ENCODE data around the gene MAGI2. TPM values are rescaled to one million over a fixed set of nuclear protein-coding genes. Genes with fewer than 3 reads are reported as not detected.

MAGI2 gene
- polyA plus RNA-seq, 3 donors = 0.03 to 0.11 TPM; not detected in 1

DNA sequence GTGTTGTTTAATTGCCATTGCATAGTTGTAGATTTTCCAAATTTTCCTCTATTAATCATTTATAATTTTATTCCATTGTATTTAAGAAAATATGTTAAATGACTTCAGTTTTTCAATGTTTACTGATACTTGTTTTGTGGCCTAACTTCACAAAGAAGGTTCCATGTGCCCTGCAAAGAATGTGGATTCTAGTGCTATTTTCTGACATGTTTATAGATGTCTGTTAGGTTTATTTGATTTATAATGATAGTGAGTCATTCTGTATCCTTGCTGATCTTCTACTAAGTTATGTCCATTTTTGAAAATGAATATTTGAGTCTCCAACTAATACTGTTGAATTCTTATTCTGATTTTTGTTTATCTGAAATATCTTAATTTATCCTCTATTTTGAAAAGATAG, 369.0 kb downstream of the MAGI2 start:
- Histone ChIP-seq H3K4me1 (ENCODE audit: control insufficient read depth in 1 of 2, insufficient read depth in 2 of 2, low read length in 2 of 2) (no peaks in the 10 kb centered on the region), H3K9me3 (replicated peaks in 1 of 2; ENCODE audit: control insufficient read depth in 1 of 2, insufficient read depth in 1 of 2, low read length in 2 of 2) (peaks cover 0 to 12% of the 10 kb centered on the region in 2 donors), H2AFZ (ENCODE audit: insufficient read depth, low read depth, low read length, poor library complexity, severe bottlenecking) (no peak overlapping the region), H3K79me2 (ENCODE audit: insufficient read depth, low read length) (no peaks in the 10 kb centered on the region), H3K4me2 (replicated peaks; ENCODE audit: extremely low read depth, low read length, poor library complexity, severe bottlenecking) (no peak overlapping the region), H3K4me3 (replicated peaks in 1 of 3; ENCODE audit: low read depth in 2 of 3, low read length in 3 of 3) (no peak overlapping the region), H3K9ac (ENCODE audit: insufficient read depth, low read length, poor library complexity, severe bottlenecking) (no peak overlapping the region), H4K20me1 (ENCODE audit: insufficient read depth, low read length) (no peaks in the 10 kb centered on the region), H3K27ac (ENCODE audit: low read depth in 1 of 2, low read length in 2 of 2) (no peak overlapping the region), H3K36me3 (replicated peaks in 1 of 2; ENCODE audit: control insufficient read depth in 1 of 2, insufficient read depth in 2 of 2, low read length in 2 of 2) (no peaks in the 10 kb centered on the region), H3K27me3 (ENCODE audit: control insufficient read depth in 2 of 2, insufficient read depth in 2 of 2, low read length in 2 of 2) (peaks cover 0 to under 1% of the 10 kb centered on the region in 2 donors)
- Mint-ChIP-seq H3K4me1 (no peaks in the 10 kb centered on the region), H3K36me3 (no peaks in the 10 kb centered on the region), H3K27ac (no peak overlapping the region), H3K27me3 (ENCODE audit: low read depth in 3 of 3) (peaks cover 1 to 18% (median 5%) of the 10 kb centered on the region in 3 donors), H3K4me3 (no peak overlapping the region), H3K9me3 (peaks cover 0 to 17% (median 10%) of the 10 kb centered on the region in 7 donors)
- TF ChIP-seq, protein P1, sequence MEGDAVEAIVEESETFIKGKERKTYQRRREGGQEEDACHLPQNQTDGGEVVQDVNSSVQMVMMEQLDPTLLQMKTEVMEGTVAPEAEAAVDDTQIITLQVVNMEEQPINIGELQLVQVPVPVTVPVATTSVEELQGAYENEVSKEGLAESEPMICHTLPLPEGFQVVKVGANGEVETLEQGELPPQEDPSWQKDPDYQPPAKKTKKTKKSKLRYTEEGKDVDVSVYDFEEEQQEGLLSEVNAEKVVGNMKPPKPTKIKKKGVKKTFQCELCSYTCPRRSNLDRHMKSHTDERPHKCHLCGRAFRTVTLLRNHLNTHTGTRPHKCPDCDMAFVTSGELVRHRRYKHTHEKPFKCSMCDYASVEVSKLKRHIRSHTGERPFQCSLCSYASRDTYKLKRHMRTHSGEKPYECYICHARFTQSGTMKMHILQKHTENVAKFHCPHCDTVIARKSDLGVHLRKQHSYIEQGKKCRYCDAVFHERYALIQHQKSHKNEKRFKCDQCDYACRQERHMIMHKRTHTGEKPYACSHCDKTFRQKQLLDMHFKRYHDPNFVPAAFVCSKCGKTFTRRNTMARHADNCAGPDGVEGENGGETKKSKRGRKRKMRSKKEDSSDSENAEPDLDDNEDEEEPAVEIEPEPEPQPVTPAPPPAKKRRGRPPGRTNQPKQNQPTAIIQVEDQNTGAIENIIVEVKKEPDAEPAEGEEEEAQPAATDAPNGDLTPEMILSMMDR (IDR thresholded peaks at IDR 0.05) = no peak
- no peak for DNase-seq
- intact Hi-C loops (cut with micrococcal nuclease) = no loop called here

DNA sequence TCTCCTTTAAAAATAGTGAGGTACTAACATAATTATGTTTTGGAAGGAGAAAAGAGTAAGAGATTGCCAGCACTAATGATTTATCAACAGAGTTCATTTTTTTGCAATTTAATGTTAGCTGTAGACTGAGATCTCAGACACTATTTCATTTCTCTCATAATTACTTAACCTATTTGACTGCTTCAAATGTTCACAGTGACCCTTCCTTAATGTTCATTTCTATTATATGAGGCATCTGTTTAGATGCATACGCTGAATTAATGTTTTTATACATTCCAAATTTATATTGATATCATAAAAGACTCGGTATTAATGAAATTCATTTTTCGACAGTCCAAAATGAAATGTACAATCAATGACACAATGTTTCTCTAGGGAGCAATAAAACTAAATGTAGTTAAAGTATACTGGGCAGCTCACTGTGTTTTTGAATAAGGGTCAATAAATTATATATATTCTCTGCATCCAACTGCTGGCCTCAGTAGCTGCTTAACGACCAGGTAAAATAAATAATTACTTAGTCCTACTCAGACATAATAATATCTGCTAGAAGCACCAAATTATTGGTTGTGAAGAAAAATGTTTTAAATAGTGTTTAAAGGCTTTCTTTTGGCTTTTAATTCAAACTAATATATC, 373.4 kb downstream of the MAGI2 start:
- intact Hi-C loops (cut with micrococcal nuclease) = no loop called here
- no peaks in the 10 kb centered on the region for H4K20me1 ChIP-seq (ENCODE audit: insufficient read depth, low read length)
- H3K4me3 ChIP-seq (replicated peaks in 1 of 3; ENCODE audit: low read depth in 2 of 3, low read length in 3 of 3) = no peak overlapping the region
- no peaks in the 10 kb centered on the region for H3K79me2 ChIP-seq (ENCODE audit: insufficient read depth, low read length)
- Mint-ChIP-seq H3K9me3 (peaks cover 0 to 8% (median 2%) of the 10 kb centered on the region in 7 donors), H3K27ac (no peak overlapping the region), H3K4me1 (no peaks in the 10 kb centered on the region), H3K27me3 (ENCODE audit: low read depth in 3 of 3) (peaks cover 0 to 5% (median 2%) of the 10 kb centered on the region in 3 donors), H3K4me3 (no peak overlapping the region), H3K36me3 (no peaks in the 10 kb centered on the region)
- H3K9ac ChIP-seq (ENCODE audit: insufficient read depth, low read length, poor library complexity, severe bottlenecking) = no peak overlapping the region
- TF ChIP-seq, protein P1 (IDR thresholded peaks at IDR 0.05) = no peak
- no CpG with 5 or more reads among the region's 4 CpGs for WGBS (ENCODE audit: insufficient coverage)
- no peaks in the 10 kb centered on the region for H3K4me1 ChIP-seq (ENCODE audit: control insufficient read depth in 1 of 2, insufficient read depth in 2 of 2, low read length in 2 of 2)
- H3K36me3 ChIP-seq (replicated peaks in 1 of 2; ENCODE audit: control insufficient read depth in 1 of 2, insufficient read depth in 2 of 2, low read length in 2 of 2) = no peaks in the 10 kb centered on the region
- H3K27ac ChIP-seq (ENCODE audit: low read depth in 1 of 2, low read length in 2 of 2) = no peak overlapping the region
- H2AFZ ChIP-seq (ENCODE audit: insufficient read depth, low read depth, low read length, poor library complexity, severe bottlenecking) = no peak overlapping the region
- DNase-seq = no peak
- no peak overlapping the region for H3K4me2 ChIP-seq (replicated peaks; ENCODE audit: extremely low read depth, low read length, poor library complexity, severe bottlenecking)
- no peaks in the 10 kb centered on the region for H3K9me3 ChIP-seq (replicated peaks in 1 of 2; ENCODE audit: control insufficient read depth in 1 of 2, insufficient read depth in 1 of 2, low read length in 2 of 2)
- H3K27me3 ChIP-seq (ENCODE audit: control insufficient read depth in 2 of 2, insufficient read depth in 2 of 2, low read length in 2 of 2) = no peaks in the 10 kb centered on the region

All from CD14-positive monocyte (primary cell).